ENCODE data around the gene MEN1.

- TF ChIP-seq CTCF (conservative IDR thresholded peaks at IDR 0.05; ENCODE audit: low read length) (no peak), EZH2phosphoT487 (IDR thresholded peaks at IDR 0.05; ENCODE audit: borderline replicate concordance, low read depth, low read length) (no peak)
Measured at GRCh38 chr11:64854534-64855502, 44.5 kb upstream of the MEN1 start.

Data from OCI-LY7 (cell line).